ENCODE data around the gene CABP4.
A peak's percentile ranks its signal among the peaks of the same experiment; 100 is the strongest.
"Not testable (repeated sequence)": the region's sequence is repeated elsewhere in the genome, so short reads cannot be mapped to it uniquely, and the experiment has no call there.

The CABP4 gene

DNA sequence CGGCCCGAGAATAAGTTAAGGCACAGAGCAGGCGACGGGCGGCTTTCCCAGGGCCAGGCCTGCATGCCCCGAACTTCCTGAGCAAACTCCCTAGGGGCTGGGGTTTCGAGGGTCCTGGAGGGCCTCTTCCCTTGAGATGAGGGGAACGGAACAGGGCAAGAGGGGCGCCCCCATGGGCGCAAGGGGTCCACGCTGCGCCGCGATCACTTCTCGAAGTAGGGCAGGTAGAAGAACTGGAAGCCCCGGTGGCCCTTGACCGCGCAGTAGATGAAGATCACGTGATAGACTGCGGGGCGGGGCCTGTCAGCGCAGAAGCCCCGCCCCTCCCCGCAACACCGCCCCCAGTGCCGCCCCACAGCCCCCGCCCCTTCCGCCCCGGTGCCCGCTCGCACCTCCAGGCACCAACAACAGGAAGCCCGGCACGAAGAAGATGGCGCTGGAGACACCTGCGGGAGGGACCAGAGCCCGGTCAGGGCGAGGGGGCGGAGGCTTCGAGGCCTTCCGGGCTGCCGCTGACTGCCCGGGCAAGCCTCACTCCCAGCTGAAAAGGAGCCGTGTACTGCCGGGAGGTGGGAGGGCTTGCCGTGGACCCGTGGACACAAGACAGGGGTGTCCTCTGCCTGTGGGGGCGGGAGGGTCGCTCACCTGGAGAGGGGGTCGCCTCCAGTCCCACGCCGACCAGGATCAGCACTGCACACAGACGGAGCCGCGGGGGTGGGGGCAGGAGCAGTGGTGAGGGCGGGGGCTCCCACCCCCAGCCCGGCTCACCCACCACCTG lies 9.4 kb downstream of the CABP4 start:
- peak overlapping the region; percentile 77 for H3K27ac ChIP-seq
- H3K4me3 ChIP-seq (ENCODE audit: low read depth, low read length), result peak overlapping the region; percentile 70
- in situ Hi-C loops (cut with HindIII; ENCODE audit: low pct_ligation_motif_present, low sequenced_read_pairs), result no loop called here
- no peaks in the 10 kb centered on the region for H3K36me3 ChIP-seq (replicated peaks)
- TF ChIP-seq, protein P1, sequence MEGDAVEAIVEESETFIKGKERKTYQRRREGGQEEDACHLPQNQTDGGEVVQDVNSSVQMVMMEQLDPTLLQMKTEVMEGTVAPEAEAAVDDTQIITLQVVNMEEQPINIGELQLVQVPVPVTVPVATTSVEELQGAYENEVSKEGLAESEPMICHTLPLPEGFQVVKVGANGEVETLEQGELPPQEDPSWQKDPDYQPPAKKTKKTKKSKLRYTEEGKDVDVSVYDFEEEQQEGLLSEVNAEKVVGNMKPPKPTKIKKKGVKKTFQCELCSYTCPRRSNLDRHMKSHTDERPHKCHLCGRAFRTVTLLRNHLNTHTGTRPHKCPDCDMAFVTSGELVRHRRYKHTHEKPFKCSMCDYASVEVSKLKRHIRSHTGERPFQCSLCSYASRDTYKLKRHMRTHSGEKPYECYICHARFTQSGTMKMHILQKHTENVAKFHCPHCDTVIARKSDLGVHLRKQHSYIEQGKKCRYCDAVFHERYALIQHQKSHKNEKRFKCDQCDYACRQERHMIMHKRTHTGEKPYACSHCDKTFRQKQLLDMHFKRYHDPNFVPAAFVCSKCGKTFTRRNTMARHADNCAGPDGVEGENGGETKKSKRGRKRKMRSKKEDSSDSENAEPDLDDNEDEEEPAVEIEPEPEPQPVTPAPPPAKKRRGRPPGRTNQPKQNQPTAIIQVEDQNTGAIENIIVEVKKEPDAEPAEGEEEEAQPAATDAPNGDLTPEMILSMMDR (IDR thresholded peaks at IDR 0.05; ENCODE audit: low read depth, low read length, missing control alignments), result no peak
- peak; percentile 62 for DNase-seq
- no peaks in the 10 kb centered on the region for H3K27me3 ChIP-seq (replicated peaks)

DNA sequence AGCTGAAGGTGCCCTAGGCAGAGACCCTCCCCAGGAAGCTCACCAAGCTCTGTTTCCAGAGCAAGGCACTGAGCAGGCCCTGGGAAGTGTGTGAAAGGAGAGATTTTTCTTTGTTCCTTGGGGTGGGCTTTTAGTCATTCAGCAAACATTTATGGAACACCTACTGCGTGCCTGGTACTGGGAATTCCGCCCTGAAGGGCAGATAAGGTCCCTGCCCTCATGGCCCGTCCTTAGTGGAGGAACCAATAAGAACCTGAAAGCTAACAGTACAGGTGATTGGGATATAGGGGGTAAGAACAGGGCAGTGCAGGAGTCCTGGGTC lies 10.0 kb downstream of the CABP4 start:
- TF ChIP-seq, protein P1 (IDR thresholded peaks at IDR 0.05; ENCODE audit: low read depth, low read length, missing control alignments), result no peak
- H3K27me3 ChIP-seq (replicated peaks), result no peaks in the 10 kb centered on the region
- in situ Hi-C loops (cut with HindIII; ENCODE audit: low pct_ligation_motif_present, low sequenced_read_pairs), result no loop called here
- H3K4me3 ChIP-seq (ENCODE audit: low read depth, low read length), result peak overlapping the region; percentile 70
- no peaks in the 10 kb centered on the region for H3K36me3 ChIP-seq (replicated peaks)
- DNase-seq, result no peak
- H3K27ac ChIP-seq, result peak overlapping the region; percentile 55

DNA sequence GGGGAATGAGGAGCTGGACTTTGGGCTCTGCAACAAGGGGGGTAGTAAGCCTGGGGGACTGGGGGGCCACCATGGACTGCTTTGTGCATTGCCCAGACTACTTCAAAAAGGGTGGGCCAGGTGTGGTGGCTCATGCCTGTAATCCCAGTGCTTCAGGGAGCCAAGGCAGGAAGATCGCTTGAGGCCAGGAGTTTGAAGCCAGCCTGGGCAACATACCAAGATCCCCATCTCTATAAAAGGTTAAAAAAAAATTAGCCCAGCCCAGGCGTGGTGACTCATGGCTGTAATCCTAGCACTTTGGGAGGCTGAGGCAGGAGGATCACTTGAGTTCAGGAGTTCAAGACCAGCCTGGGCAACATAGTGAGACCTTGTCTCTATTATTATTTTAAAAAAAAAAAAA lies 10.4 kb downstream of the CABP4 start:
- in situ Hi-C loops (cut with HindIII; ENCODE audit: low pct_ligation_motif_present, low sequenced_read_pairs); H3K27ac ChIP-seq; H3K36me3 ChIP-seq (replicated peaks); DNase-seq; H3K27me3 ChIP-seq (replicated peaks): not testable (repeated sequence)
- H3K4me3 ChIP-seq (ENCODE audit: low read depth, low read length), result peak overlapping the region; percentile 70

- Histone ChIP-seq H3K27ac (no peak overlapping the region), H3K27me3 (replicated peaks) (no peaks in the 10 kb centered on the region), H3K36me3 (replicated peaks) (no peaks in the 10 kb centered on the region), H3K4me3 (ENCODE audit: low read depth, low read length) (no peak overlapping the region)
- in situ Hi-C loops (cut with HindIII; ENCODE audit: low pct_ligation_motif_present, low sequenced_read_pairs), result no loop called here
- DNase-seq, result no peak
- TF ChIP-seq, protein P1 (IDR thresholded peaks at IDR 0.05; ENCODE audit: low read depth, low read length, missing control alignments), result no peak
These were observed 11.2 kb downstream of the CABP4 start for GRCh38 chr11:67466367-67466766.

GRCh38 chr11:67466962-67467771 lies 12.0 kb downstream of the CABP4 start:
- no peak overlapping the region for H3K27ac ChIP-seq
- H3K4me3 ChIP-seq (ENCODE audit: low read depth, low read length), result no peak overlapping the region
- no peak for DNase-seq
- H3K36me3 ChIP-seq (replicated peaks), result no peaks in the 10 kb centered on the region
- in situ Hi-C loops (cut with HindIII; ENCODE audit: low pct_ligation_motif_present, low sequenced_read_pairs), result no loop called here
- no peaks in the 10 kb centered on the region for H3K27me3 ChIP-seq (replicated peaks)
- TF ChIP-seq, protein P1 (IDR thresholded peaks at IDR 0.05; ENCODE audit: low read depth, low read length, missing control alignments), result no peak

GRCh38 chr11:67468056-67468455 lies 12.9 kb downstream of the CABP4 start:
- in situ Hi-C loops (cut with HindIII; ENCODE audit: low pct_ligation_motif_present, low sequenced_read_pairs), result no loop called here
- Histone ChIP-seq H3K27ac (no peak overlapping the region), H3K4me3 (ENCODE audit: low read depth, low read length) (peak overlapping the region; percentile 73), H3K36me3 (replicated peaks) (no peaks in the 10 kb centered on the region), H3K27me3 (replicated peaks) (no peaks in the 10 kb centered on the region)
- no peak for DNase-seq
- TF ChIP-seq, protein P1 (IDR thresholded peaks at IDR 0.05; ENCODE audit: low read depth, low read length, missing control alignments), result no peak
